GM18498 (cell line): ENCODE results near the gene DCST1.

Source experiments
- ATAC-seq: cut with Tn5 transposase; IDR thresholded peaks from one replicate; pipeline ENCODE4 v1.9.1; 2021; ENCODE audit warnings: mild to moderate bottlenecking, moderate library complexity; ENCODE audit not compliant: unreplicated experiment

The DCST1 gene

GRCh38 chr1:155051342-155051776 is 17.7 kb downstream of the DCST1 start:
- ATAC-seq = peak; percentile 15

GRCh38 chr1:155051777-155052398 is 18.3 kb downstream of the DCST1 start:
- ATAC-seq = no peak

- ATAC-seq = no peak
Measured at GRCh38 chr1:155052439-155053395, 19.1 kb downstream of the DCST1 start.

GRCh38 chr1:155053531-155054105 is 20.0 kb downstream of the DCST1 start:
- ATAC-seq = no peak

- no peak for ATAC-seq
Measured at GRCh38 chr1:155057104-155057503, 23.5 kb downstream of the DCST1 start.

- no peak for ATAC-seq
Measured at GRCh38 chr1:155057788-155058211, 24.2 kb downstream of the DCST1 start.

GRCh38 chr1:155060736-155061135 is 27.1 kb downstream of the DCST1 start:
- no peak for ATAC-seq

GRCh38 chr1:155061381-155062150 is 27.9 kb downstream of the DCST1 start:
- peak; percentile 48 for ATAC-seq

GRCh38 chr1:155062151-155062686 is 28.6 kb downstream of the DCST1 start:
- ATAC-seq = no peak

- peak; percentile 37 for ATAC-seq
Measured at GRCh38 chr1:155062702-155063411, 29.2 kb downstream of the DCST1 start.

- peak; percentile 76 for ATAC-seq
Measured at GRCh38 chr1:155063550-155064110, 30.0 kb downstream of the DCST1 start, which contains the start of gene EFNA4. TSS of gene EFNA4 (plus strand) at chr1:155063740. CDS start at chr1:155063824, 84 bp downstream.

- ATAC-seq = no peak
Measured at GRCh38 chr1:155064111-155064831, 30.6 kb downstream of the DCST1 start.

- ATAC-seq = no peak
Measured at GRCh38 chr1:155064832-155065429, 31.3 kb downstream of the DCST1 start.

GRCh38 chr1:155066777-155067176 is 33.2 kb downstream of the DCST1 start:
- no peak for ATAC-seq

- ATAC-seq = no peak
Measured at GRCh38 chr1:155068599-155068998, 35.0 kb downstream of the DCST1 start.

- ATAC-seq = no peak
Measured at GRCh38 chr1:155069551-155070157, 36.0 kb downstream of the DCST1 start.

- ATAC-seq = no peak
Measured at GRCh38 chr1:155070158-155070621, 36.6 kb downstream of the DCST1 start.
